Neuron (in vitro differentiated cells): Measurements from ENCODE around the gene ACKR1.

Experiments used
- H2AFZ ChIP-seq: one replicate; pipeline ENCODE4 v1.6.1; 2013; ENCODE audit warnings: low read depth, mild to moderate bottlenecking, inconsistent platforms, low read length, moderate library complexity
- H3K27me3 ChIP-seq: one replicate; pipeline ENCODE4 v1.6.1; 2013; ENCODE audit warnings: low read length; ENCODE audit not compliant: insufficient read depth
- H3K36me3 ChIP-seq: one replicate; pipeline ENCODE4 v1.6.1; 2013; ENCODE audit warnings: low read length; ENCODE audit not compliant: insufficient read depth
- H3K4me1 ChIP-seq: one replicate; pipeline ENCODE4 v1.6.1; 2013; ENCODE audit warnings: low read length; ENCODE audit not compliant: insufficient read depth
- H3K4me3 ChIP-seq: 2 replicates; pipeline ENCODE4 v1.5.1; 2013; ENCODE audit warnings: mild to moderate bottlenecking, low read length, moderate library complexity
- H3K9me3 ChIP-seq: one replicate; pipeline ENCODE4 v1.6.1; 2013; ENCODE audit warnings: low read length

The ACKR1 gene, protein sequence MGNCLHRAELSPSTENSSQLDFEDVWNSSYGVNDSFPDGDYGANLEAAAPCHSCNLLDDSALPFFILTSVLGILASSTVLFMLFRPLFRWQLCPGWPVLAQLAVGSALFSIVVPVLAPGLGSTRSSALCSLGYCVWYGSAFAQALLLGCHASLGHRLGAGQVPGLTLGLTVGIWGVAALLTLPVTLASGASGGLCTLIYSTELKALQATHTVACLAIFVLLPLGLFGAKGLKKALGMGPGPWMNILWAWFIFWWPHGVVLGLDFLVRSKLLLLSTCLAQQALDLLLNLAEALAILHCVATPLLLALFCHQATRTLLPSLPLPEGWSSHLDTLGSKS

DNA sequence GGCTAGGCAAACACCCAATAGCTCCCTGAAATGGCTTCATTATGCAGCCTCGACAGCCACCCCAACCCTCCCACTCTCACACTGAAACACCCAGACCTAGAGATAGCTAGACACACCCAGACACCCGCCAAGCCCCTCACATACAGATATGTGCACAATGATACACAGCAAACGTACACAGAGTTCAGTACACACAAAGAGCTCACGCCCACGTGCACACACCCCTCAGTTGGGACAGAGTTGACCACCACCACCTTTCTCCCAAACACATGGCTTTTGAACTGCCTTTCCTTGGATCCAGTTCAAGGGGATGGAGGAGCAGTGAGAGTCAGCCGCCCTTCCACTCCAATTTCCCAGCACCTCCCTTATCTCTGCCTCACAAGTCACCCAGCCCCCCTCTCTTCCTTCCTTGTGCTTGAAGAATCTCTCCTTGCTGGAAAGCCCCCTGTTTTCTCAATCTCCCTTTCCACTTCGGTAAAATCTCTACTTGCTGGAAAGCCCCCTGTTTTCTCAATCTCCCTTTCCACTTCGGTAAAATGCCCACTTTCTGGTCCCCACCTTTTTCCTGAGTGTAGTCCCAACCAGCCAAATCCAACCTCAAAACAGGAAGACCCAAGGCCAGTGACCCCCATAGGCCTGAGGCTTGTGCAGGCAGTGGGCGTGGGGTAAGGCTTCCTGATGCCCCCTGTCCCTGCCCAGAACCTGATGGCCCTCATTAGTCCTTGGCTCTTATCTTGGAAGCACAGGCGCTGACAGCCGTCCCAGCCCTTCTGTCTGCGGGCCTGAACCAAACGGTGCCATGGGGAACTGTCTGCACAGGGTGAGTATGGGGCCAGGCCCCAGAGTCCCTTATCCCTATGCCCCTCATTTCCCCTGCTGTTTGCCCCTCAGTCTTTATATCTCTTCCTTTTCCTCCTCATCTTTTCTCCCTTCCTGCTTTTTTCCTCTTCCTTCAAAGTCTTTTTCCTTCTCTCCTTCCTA, at the start of gene ACKR1:
Gene ACKR1, plus strand, starts transcription at position 715 of the 981 bp plus-strand sequence. Its CDS starts 85 bp downstream, at position 800.
- H3K4me3 ChIP-seq = no peak within 1 kb of the TSS
- no peak within 1 kb of the TSS for H2AFZ ChIP-seq
- H3K36me3 ChIP-seq = peaks cover 2% of the 10 kb centered on the region
- H3K27me3 ChIP-seq = peaks cover 34% of the 10 kb centered on the region
- peaks cover 8% of the 10 kb centered on the region for H3K4me1 ChIP-seq
- no peaks in the 10 kb centered on the region for H3K9me3 ChIP-seq

DNA sequence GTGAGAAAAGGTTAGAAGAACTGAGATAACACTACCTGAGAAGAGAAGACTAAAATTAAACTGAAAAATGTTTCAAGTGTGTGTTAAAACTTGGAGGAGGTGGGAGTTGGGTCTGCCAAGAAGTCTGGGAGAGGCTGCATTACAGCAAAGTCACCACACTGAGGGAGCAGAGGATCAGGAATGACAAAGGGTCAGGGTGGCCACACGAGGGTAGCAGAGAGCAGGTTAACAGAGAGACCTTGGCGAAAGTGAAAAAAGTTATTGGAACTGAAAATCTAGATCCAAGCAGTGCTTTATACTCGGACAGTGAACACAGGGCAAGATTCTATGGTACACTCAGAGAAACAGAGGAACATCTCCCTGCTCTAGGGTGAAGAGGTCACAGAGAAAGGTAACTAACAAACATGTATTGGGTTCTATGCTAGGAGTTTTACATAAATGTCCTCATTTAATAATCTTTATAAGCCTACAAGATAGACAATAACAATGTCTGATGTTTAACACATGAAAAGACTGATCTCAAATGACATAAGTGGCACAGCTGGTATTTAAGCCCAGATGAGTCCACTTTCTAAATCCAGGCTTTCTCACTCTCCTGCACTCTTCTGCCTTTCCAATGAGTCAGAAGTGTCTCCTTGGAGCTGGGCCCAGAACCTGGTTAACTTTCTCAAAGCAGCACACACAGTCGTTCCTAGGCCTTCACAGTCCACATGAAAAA, 43.5 kb upstream of the ACKR1 start:
- no peaks in the 10 kb centered on the region for H3K36me3 ChIP-seq
- H3K27me3 ChIP-seq = no peaks in the 10 kb centered on the region
- H3K9me3 ChIP-seq = no peaks in the 10 kb centered on the region
- H3K4me1 ChIP-seq = peaks cover 11% of the 10 kb centered on the region
- H2AFZ ChIP-seq = no peak overlapping the region
- H3K4me3 ChIP-seq = no peak overlapping the region

DNA sequence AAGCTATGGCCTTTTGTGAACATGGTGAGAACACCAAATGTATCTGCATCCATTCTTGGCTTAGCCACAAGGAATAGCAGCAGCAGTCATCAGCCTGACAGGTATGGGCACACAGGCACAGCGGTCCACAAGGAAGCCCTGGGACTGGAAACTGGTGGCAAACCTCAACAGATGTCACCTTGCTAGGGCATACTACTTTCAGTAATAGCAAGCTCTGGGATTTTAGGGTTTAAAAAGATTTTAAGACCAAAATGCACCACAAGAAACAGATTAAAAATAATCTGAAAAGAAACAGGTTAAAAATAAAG, 43.0 kb upstream of the ACKR1 start:
- H2AFZ ChIP-seq = no peak overlapping the region
- peaks cover 11% of the 10 kb centered on the region for H3K4me1 ChIP-seq

DNA sequence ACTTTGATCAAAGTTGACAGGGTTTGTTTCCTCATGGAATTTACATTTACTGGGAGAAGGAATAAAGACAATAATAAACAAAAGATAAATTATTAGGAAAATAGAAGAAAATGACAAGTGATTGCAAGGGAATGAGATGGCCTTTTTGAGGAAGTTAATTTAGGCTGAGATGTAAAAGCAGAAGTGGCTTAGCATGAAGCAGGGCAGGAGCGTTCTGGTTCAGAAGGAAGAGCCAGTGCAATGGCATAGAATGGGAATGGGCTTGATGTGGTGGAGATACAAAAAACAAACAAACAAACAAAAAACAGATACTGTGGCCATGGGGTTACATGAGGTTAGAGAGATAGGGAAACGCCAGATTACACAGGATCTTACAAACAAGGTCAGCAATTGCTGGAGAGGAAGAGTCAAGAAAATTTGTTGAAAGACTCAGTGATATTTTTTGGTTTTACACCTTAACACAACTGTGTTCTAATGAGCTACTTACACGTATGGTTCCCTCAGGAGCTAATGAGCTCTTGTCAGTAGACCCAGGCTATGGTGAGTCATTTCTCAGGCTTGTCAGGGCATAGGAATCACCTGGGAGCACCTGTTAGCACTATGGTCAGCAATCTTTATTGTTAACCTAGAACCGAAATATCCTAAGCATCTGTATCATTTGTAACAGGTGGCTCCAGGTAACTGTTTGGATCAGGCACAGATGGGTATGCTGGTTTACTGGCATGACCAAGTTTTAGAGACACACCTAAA, 42.0 kb upstream of the ACKR1 start:
- Histone ChIP-seq H3K36me3 (no peaks in the 10 kb centered on the region), H3K4me3 (no peak overlapping the region), H3K4me1 (peaks cover 11% of the 10 kb centered on the region), H2AFZ (no peak overlapping the region), H3K27me3 (no peaks in the 10 kb centered on the region), H3K9me3 (no peaks in the 10 kb centered on the region)

More for the DNA sequence above, 43.0 kb upstream of the ACKR1 start:
- no peaks in the 10 kb centered on the region for H3K9me3 ChIP-seq
- H3K36me3 ChIP-seq = no peaks in the 10 kb centered on the region
- H3K27me3 ChIP-seq = no peaks in the 10 kb centered on the region
- H3K4me3 ChIP-seq = no peak overlapping the region

DNA sequence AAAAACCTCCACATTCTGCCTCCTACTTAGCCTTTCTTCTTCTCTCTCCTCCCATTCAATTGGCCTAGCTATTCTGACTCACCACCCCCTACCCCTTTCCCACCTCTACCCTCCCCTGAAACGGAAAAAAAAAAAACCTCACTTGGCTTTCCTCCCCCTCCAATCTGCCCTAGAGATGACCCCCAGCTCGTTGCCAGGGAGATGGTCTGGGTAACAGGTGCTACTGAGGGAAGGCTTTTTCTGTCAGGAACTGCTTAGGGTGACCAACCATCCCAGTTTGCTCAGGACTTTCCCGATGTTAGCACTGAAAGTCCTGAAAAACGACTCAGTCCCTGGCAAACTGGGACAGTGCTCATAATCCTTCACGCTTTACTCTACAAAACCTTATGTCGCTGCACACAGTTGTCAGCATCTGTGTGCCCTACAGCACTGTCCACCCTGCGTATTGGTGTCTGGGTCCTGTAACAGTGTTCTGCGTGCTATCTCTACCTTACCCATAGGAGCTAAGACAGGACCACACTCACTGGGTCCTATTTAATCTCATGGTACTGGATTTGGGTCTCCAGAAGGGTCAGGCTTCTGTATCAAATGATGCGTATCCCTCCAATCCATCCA, 41.0 kb upstream of the ACKR1 start:
- Histone ChIP-seq H3K4me3 (no peak overlapping the region), H3K9me3 (no peaks in the 10 kb centered on the region), H3K27me3 (no peaks in the 10 kb centered on the region), H3K4me1 (peaks cover 11% of the 10 kb centered on the region), H3K36me3 (no peaks in the 10 kb centered on the region), H2AFZ (no peak overlapping the region)

DNA sequence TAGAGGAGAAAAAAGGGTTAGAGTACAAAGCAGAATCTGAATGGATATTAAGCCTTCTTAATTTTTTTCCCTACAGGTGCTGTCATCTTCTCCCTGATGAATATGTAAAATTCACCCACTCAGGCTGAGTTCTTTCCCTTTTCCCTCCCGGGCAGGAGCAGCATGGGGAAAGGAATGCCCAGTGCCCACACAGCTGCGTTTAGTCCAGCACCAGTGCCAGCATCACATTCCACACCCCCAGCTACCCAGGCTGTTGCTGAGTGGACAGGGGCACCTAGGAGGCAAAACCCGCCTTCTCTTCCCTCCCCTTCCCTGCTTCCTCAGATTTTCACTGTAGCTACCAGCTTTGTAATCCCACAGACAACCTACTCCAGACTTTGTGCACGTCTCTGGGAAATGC, 36.6 kb upstream of the ACKR1 start:
- Histone ChIP-seq H3K9me3 (no peaks in the 10 kb centered on the region), H2AFZ (no peak overlapping the region), H3K4me1 (peaks cover 24% of the 10 kb centered on the region), H3K4me3 (no peak overlapping the region), H3K36me3 (no peaks in the 10 kb centered on the region), H3K27me3 (no peaks in the 10 kb centered on the region)

DNA sequence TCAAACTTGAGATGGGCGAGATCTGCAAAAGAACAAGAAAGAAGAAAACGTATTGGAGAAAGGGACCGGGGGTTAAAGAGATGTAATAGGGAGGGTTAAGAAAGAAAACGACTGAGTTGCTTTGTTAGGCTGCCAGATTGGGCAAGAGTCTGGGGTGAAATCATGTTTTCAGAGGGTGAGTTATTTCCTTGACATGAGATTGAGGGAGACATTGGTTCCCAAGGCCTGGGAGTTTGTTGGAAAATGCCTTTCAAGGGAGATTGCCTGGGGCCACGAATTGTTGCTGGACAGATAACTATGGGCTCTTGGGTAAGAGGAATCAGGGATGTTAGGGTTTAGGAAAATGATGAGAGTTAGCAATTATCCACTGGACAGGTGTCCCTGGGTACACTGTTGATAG, 34.0 kb upstream of the ACKR1 start:
- Histone ChIP-seq H3K27me3 (no peaks in the 10 kb centered on the region), H2AFZ (no peak overlapping the region), H3K36me3 (no peaks in the 10 kb centered on the region), H3K9me3 (no peaks in the 10 kb centered on the region), H3K4me3 (peak overlapping the region; percentile 60), H3K4me1 (peaks cover 19% of the 10 kb centered on the region)

DNA sequence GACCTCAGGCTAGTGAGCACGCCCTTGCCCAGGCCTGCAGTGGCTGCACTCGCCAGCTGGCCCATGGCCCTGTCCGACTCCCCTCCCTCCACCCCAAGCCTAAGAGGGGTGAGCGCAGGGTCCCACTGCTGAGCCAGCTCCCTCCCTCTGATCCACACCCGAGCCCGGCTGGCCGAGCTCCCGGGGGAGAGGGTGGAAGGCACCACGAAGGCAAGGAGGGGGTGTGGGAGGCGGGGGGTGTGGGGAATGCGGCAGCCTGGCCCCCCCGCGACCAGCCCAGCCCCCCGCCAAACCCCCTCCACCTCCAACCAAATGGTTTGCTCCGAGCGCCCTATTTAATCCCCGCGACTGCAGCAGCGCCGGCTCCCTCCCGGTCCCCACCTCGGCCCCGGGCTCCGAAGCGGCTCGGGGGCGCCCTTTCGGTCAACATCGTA, 33.4 kb upstream of the ACKR1 start, which contains the start of gene CADM3:
Gene CADM3, plus strand, starts transcription at position 362 of the 434 bp plus-strand sequence. CDS start 151 bp downstream, outside the sequence.
- H3K4me1 ChIP-seq = peaks cover 19% of the 10 kb centered on the region
- peak within 1 kb of the TSS; percentile 80 for H2AFZ ChIP-seq
- H3K36me3 ChIP-seq = no peaks in the 10 kb centered on the region
- H3K9me3 ChIP-seq = no peaks in the 10 kb centered on the region
- H3K27me3 ChIP-seq = no peaks in the 10 kb centered on the region
- peak within 1 kb of the TSS; percentile 60 for H3K4me3 ChIP-seq

DNA sequence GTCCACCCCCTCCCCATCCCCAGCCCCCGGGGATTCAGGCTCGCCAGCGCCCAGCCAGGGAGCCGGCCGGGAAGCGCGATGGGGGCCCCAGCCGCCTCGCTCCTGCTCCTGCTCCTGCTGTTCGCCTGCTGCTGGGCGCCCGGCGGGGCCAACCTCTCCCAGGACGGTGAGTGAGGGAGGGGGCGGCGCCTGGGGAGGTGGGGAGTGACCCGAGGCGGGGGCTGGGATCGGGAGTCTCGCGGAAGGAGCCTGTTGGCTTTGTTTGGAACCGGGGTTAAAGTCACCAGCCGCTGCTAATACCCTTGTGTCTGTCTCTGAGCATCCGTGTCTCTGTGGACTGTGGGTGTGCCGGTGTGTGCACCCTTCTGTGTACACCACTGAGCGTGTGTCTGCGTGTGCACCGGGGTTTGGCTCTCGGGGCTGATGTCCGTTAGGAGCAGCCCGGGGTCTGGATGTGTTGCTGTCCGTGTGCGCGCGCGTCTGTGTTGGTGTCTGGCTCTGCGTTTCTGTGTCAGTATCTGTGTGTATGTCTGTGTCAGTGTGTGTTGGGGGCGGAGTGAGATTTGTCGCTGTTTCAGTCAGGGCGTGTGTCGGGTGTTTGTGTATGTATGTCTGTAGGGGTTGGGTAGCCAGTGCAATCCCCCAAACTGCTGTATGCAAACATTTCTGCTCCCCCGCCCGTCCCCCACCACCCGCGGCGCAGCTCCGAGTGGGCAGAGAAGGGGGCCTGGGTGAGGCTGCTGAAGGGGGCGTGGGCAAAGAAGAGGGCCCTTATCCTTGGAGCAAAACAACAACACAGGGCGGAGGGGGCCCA, 32.8 kb upstream of the ACKR1 start:
- Histone ChIP-seq H2AFZ (peak overlapping the region; percentile 80), H3K4me1 (peaks cover 19% of the 10 kb centered on the region), H3K36me3 (no peaks in the 10 kb centered on the region), H3K9me3 (no peaks in the 10 kb centered on the region), H3K27me3 (no peaks in the 10 kb centered on the region), H3K4me3 (peak overlapping the region; percentile 60)

DNA sequence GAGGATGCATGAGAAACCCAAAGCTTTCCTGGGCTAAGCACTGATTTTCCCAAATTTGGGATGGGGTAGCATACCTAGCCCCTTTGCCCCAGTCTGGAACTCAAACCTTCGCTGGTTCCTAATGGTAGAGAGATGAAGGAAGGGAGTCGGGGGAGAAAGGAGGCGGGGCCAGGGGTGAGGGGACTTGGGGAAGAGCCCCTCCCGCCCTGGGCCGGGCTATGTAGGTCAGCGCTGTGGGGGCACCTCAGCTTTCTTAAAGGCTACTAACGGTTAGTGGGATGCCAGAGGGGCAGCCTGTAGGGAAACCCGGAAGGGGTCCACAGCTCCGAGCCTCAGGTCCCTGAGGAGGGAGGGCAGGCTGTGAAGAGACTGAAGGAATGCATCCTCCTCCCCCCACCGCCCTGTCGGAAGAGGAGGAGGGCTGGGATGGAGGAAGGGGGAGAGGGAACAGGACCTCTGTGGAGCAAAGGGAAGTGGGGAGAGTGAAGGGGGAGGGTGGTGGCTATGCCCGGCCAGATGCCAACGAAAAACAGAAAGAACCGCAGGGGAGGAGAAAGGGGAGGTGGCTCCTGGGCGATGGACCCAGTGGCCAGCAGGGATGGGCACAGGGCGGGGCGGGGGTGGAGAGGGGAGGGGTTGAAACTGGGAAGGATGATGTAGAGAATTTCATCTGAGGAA, 31.9 kb upstream of the ACKR1 start:
- H3K4me1 ChIP-seq = peaks cover 19% of the 10 kb centered on the region
- H3K4me3 ChIP-seq = peak overlapping the region; percentile 60
- no peaks in the 10 kb centered on the region for H3K36me3 ChIP-seq
- H3K27me3 ChIP-seq = no peaks in the 10 kb centered on the region
- H2AFZ ChIP-seq = no peak overlapping the region
- no peaks in the 10 kb centered on the region for H3K9me3 ChIP-seq

DNA sequence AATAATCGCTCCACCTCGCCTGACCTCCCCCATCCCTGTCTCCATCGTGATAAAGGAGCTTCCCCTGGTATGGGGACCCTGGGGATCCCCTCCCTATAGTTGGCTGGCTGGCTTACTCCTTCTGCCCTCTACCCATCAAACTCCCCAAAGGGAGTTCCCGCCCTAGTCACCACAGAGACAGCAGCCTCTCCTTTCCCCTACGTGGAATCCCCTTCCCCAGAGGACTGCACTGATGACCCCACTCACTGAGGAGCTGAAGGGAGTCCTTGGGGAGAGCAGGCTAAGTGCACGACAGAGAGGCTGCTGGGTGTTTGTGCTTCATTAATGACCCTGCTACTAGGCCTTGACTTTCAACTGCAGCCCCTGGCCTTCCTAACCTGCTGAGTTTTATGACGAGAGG, 31.4 kb upstream of the ACKR1 start:
- Histone ChIP-seq H3K4me3 (no peak overlapping the region), H3K9me3 (no peaks in the 10 kb centered on the region)

More for the DNA sequence above, 31.4 kb upstream of the ACKR1 start:
- Histone ChIP-seq H3K4me1 (peaks cover 19% of the 10 kb centered on the region), H3K27me3 (no peaks in the 10 kb centered on the region), H2AFZ (no peak overlapping the region), H3K36me3 (no peaks in the 10 kb centered on the region)
